GM23338 (cell line): ENCODE data around the gene PARD3. TPM values are rescaled to one million over a fixed set of nuclear protein-coding genes. Genes with fewer than 3 reads are reported as not detected.

ENCODE experiments used
- ATAC-seq: fragments of 200-7000 bp; cut with Tn5 transposase; 3 replicates; pipeline ENCODE4 v1.9.1; 2020
- DNase-seq: peaks from one replicate; pipeline ENCODE4 v3.0.0-alpha.2; 2015; ENCODE audit warnings: low spot score
- H2AFZ ChIP-seq: fragments of 200-600 bp; sonication (generic); 2 replicates; pipeline ENCODE4 v1.8.0; 2016; ENCODE audit warnings: antibody characterized with exemption, mild to moderate bottlenecking, moderate library complexity
- H3F3A ChIP-seq: fragments of 200-600 bp; sonication (generic); replicated peaks from 2 replicates; pipeline ENCODE4 v1.8.0; 2017; ENCODE audit warnings: antibody characterized with exemption, mixed run types, low read depth
- H3K27ac ChIP-seq: fragments of 200-600 bp; sonication (generic); 2 replicates; pipeline ENCODE4 v1.6.1; 2016; ENCODE audit warnings: low read depth
- H3K27me3 ChIP-seq: fragments of 200-600 bp; sonication (generic); 2 replicates; pipeline ENCODE4 v1.8.0; 2016; ENCODE audit warnings: mild to moderate bottlenecking, mixed run types, moderate library complexity; ENCODE audit not compliant: insufficient read depth
- H3K36me3 ChIP-seq: fragments of 200-600 bp; sonication (generic); 2 replicates; pipeline ENCODE4 v1.8.0; 2016; ENCODE audit warnings: mild to moderate bottlenecking; ENCODE audit not compliant: insufficient read depth
- H3K4me1 ChIP-seq: fragments of 200-600 bp; sonication (generic); 2 replicates; pipeline ENCODE4 v1.8.0; 2016; ENCODE audit warnings: mild to moderate bottlenecking, moderate library complexity; ENCODE audit not compliant: insufficient read depth
- H3K4me2 ChIP-seq: fragments of 200-600 bp; sonication (generic); 2 replicates; pipeline ENCODE4 v1.7.1; 2017; ENCODE audit warnings: mixed run types
- H3K4me3 ChIP-seq: fragments of 200-600 bp; sonication (generic); 2 replicates; pipeline ENCODE4 v1.6.1; 2016; ENCODE audit warnings: mixed run types
- H3K79me2 ChIP-seq: fragments of 200-600 bp; sonication (generic); replicated peaks from 2 replicates; pipeline ENCODE4 v1.8.0; 2017; ENCODE audit warnings: mild to moderate bottlenecking; ENCODE audit not compliant: insufficient read depth
- H3K9me2 ChIP-seq: fragments of 200-600 bp; sonication (generic); 2 replicates; pipeline ENCODE4 v1.8.0; 2017; ENCODE audit not compliant: insufficient read depth
- H4K20me1 ChIP-seq: fragments of 200-600 bp; sonication (generic); replicated peaks from 2 replicates; pipeline ENCODE4 v1.8.0; 2017; ENCODE audit warnings: mild to moderate bottlenecking; ENCODE audit not compliant: insufficient read depth
- H3K27ac Mint-ChIP-seq: 2 replicates; pipeline ENCODE4 v1.8.0; 2020; ENCODE audit warnings: inconsistent platforms, mild to moderate bottlenecking, moderate library complexity, mixed read lengths
- H3K27me3 Mint-ChIP-seq: 3 replicates; pipeline ENCODE4 v1.8.0; 2022; ENCODE audit warnings: low read depth, mild to moderate bottlenecking, moderate library complexity, mixed read lengths, inconsistent platforms; ENCODE audit not compliant: insufficient read depth, poor library complexity
- H3K36me3 Mint-ChIP-seq: 3 replicates; pipeline ENCODE4 v1.8.0; 2021; ENCODE audit warnings: low read depth, mild to moderate bottlenecking, inconsistent platforms, moderate library complexity, mixed read lengths
- H3K4me1 Mint-ChIP-seq: 3 replicates; pipeline ENCODE4 v1.8.0; 2020; ENCODE audit warnings: mild to moderate bottlenecking, inconsistent platforms, mixed read lengths
- H3K4me3 Mint-ChIP-seq: 3 replicates; pipeline ENCODE4 v1.8.0; 2021; ENCODE audit warnings: moderate library complexity, mild to moderate bottlenecking, inconsistent platforms, mixed read lengths
- H3K9me3 Mint-ChIP-seq: 3 replicates; pipeline ENCODE4 v1.8.0; 2020; ENCODE audit warnings: moderate library complexity, mild to moderate bottlenecking, inconsistent platforms, mixed read lengths
- CREB1 ChIP-seq: fragments of 250-450 bp; sonication (Bioruptor Pico); IDR thresholded peaks from 2 replicates; pipeline ENCODE4 v1.5.0; 2020; ENCODE audit warnings: low read depth, mild to moderate bottlenecking, moderate library complexity
- EZH2 ChIP-seq: fragments of 200-600 bp; sonication (generic); IDR thresholded peaks from one replicate; pipeline ENCODE4 v1.8.0; 2017; ENCODE audit warnings: antibody characterized with exemption, mild to moderate bottlenecking, low read depth; ENCODE audit not compliant: unreplicated experiment
- EZH2phosphoT487 ChIP-seq: fragments of 200-600 bp; sonication (generic); IDR thresholded peaks from one replicate; pipeline ENCODE4 v1.8.1; 2018; ENCODE audit warnings: antibody characterized with exemption; ENCODE audit not compliant: unreplicated experiment
- JUNB ChIP-seq: IDR thresholded peaks from one replicate; pipeline ENCODE4 v1.6.1; 2016; ENCODE audit warnings: antibody characterized with exemption; ENCODE audit not compliant: unreplicated experiment
- NANOG ChIP-seq: IDR thresholded peaks from 2 replicates; pipeline ENCODE4 v1.6.1; 2016; ENCODE audit warnings: antibody characterized with exemption, borderline replicate concordance
- POLR2AphosphoS5 ChIP-seq: IDR thresholded peaks from 2 replicates; pipeline ENCODE4 v1.6.1; 2016; ENCODE audit warnings: antibody characterized with exemption, low read depth
- STAT1 ChIP-seq: IDR thresholded peaks from one replicate; pipeline ENCODE4 v1.6.1; 2016; ENCODE audit warnings: antibody characterized with exemption; ENCODE audit not compliant: unreplicated experiment
- ZNF331 ChIP-seq: fragments of 250-450 bp; sonication (Bioruptor Pico); IDR thresholded peaks from 2 replicates; pipeline ENCODE4 v1.5.0; 2020; ENCODE audit warnings: low read depth, mild to moderate bottlenecking, moderate library complexity
- polyA plus RNA-seq: library from polyadenylated mRNA; unstranded; fragments of >200 nt; fragmentation: Nextera tagmentation; extraction: Ambion mirVana; gene quantifications from 2 replicates; pipeline ENCODE4 v1.2.1, GENCODE V29; 2016
- total RNA-seq: library from RNA; depleted of rRNA; stranded (reverse); fragments of >200 nt; shearing (Covaris generic); gene quantifications from 2 replicates; pipeline ENCODE4 v1.2.3, GENCODE V29; 2014
- TF ChIP-seq, protein P1 (sequence below): fragments of 250-450 bp; sonication (Bioruptor Pico); IDR thresholded peaks from 2 replicates; pipeline ENCODE4 v1.5.0; 2020; ENCODE audit warnings: mild to moderate bottlenecking, moderate library complexity
- TF ChIP-seq, protein P2 (sequence below), 2 experiments: fragments of 200-600 bp in 1 of 2; sonication (generic) in 1 of 2; conservative IDR thresholded peaks; 2 replicates each; pipeline versions ENCODE4 v1.5.1 to v1.6.1; 2016 to 2017; ENCODE audit warnings: antibody characterized with exemption in 2 of 2, low read depth in 2 of 2, mild to moderate bottlenecking in 2 of 2, moderate library complexity in 1 of 2
- TF ChIP-seq, protein P3 (sequence below): IDR thresholded peaks from 2 replicates; pipeline ENCODE4 v1.6.1; 2016; ENCODE audit warnings: antibody characterized with exemption
- TF ChIP-seq, protein P4 (sequence below): IDR thresholded peaks from one replicate; pipeline ENCODE4 v1.6.1; 2018; ENCODE audit warnings: antibody characterized with exemption; ENCODE audit not compliant: unreplicated experiment

PARD3 gene
- total and polyA plus RNA-seq, 2 experiments from 2014 or later: 30.2 to 51.4 TPM

DNA sequence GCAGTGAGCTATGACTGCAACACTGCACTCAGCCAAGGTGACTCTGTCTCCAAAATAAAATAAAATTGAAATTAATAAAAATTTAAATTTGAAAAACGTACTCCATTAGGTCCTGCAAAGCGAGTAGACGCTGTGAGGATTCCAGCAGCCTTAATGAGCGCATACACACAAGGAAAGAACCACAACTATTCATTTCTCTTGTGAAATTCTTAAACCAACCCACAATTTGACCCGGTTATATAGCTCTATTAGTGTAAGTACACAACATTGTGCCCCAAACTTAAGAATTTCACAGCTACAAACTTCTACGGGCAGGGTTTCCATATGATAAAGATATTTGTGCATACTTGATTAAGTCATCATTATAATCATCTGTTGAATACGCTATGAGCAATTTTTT is 84.4 kb downstream of the PARD3 start (continued):
- TF ChIP-seq, protein P1, sequence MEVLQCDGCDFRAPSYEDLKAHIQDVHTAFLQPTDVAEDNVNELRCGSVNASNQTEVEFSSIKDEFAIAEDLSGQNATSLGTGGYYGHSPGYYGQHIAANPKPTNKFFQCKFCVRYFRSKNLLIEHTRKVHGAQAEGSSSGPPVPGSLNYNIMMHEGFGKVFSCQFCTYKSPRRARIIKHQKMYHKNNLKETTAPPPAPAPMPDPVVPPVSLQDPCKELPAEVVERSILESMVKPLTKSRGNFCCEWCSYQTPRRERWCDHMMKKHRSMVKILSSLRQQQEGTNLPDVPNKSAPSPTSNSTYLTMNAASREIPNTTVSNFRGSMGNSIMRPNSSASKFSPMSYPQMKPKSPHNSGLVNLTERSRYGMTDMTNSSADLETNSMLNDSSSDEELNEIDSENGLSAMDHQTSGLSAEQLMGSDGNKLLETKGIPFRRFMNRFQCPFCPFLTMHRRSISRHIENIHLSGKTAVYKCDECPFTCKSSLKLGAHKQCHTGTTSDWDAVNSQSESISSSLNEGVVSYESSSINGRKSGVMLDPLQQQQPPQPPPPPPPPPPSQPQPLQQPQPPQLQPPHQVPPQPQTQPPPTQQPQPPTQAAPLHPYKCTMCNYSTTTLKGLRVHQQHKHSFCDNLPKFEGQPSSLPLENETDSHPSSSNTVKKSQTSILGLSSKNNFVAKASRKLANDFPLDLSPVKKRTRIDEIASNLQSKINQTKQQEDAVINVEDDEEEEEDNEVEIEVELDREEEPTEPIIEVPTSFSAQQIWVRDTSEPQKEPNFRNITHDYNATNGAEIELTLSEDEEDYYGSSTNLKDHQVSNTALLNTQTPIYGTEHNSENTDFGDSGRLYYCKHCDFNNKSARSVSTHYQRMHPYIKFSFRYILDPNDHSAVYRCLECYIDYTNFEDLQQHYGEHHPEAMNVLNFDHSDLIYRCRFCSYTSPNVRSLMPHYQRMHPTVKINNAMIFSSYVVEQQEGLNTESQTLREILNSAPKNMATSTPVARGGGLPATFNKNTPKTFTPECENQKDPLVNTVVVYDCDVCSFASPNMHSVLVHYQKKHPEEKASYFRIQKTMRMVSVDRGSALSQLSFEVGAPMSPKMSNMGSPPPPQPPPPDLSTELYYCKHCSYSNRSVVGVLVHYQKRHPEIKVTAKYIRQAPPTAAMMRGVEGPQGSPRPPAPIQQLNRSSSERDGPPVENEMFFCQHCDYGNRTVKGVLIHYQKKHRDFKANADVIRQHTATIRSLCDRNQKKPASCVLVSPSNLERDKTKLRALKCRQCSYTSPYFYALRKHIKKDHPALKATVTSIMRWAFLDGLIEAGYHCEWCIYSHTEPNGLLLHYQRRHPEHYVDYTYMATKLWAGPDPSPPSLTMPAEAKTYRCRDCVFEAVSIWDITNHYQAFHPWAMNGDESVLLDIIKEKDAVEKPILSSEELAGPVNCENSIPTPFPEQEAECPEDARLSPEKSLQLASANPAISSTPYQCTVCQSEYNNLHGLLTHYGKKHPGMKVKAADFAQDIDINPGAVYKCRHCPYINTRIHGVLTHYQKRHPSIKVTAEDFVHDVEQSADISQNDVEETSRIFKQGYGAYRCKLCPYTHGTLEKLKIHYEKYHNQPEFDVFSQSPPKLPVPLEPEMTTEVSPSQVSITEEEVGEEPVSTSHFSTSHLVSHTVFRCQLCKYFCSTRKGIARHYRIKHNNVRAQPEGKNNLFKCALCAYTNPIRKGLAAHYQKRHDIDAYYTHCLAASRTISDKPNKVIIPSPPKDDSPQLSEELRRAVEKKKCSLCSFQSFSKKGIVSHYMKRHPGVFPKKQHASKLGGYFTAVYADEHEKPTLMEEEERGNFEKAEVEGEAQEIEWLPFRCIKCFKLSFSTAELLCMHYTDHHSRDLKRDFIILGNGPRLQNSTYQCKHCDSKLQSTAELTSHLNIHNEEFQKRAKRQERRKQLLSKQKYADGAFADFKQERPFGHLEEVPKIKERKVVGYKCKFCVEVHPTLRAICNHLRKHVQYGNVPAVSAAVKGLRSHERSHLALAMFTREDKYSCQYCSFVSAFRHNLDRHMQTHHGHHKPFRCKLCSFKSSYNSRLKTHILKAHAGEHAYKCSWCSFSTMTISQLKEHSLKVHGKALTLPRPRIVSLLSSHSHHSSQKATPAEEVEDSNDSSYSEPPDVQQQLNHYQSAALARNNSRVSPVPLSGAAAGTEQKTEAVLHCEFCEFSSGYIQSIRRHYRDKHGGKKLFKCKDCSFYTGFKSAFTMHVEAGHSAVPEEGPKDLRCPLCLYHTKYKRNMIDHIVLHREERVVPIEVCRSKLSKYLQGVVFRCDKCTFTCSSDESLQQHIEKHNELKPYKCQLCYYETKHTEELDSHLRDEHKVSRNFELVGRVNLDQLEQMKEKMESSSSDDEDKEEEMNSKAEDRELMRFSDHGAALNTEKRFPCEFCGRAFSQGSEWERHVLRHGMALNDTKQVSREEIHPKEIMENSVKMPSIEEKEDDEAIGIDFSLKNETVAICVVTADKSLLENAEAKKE: no peak
- TF ChIP-seq CREB1 (CRISPR knock-in tag) (no peak), ZNF331 (no peak), NANOG (no peak), STAT1 (no peak)
- TF ChIP-seq, protein P2, sequence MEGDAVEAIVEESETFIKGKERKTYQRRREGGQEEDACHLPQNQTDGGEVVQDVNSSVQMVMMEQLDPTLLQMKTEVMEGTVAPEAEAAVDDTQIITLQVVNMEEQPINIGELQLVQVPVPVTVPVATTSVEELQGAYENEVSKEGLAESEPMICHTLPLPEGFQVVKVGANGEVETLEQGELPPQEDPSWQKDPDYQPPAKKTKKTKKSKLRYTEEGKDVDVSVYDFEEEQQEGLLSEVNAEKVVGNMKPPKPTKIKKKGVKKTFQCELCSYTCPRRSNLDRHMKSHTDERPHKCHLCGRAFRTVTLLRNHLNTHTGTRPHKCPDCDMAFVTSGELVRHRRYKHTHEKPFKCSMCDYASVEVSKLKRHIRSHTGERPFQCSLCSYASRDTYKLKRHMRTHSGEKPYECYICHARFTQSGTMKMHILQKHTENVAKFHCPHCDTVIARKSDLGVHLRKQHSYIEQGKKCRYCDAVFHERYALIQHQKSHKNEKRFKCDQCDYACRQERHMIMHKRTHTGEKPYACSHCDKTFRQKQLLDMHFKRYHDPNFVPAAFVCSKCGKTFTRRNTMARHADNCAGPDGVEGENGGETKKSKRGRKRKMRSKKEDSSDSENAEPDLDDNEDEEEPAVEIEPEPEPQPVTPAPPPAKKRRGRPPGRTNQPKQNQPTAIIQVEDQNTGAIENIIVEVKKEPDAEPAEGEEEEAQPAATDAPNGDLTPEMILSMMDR (conservative IDR thresholded peaks at IDR 0.05; ENCODE audit: low read depth in 2 of 2): no peak

DNA sequence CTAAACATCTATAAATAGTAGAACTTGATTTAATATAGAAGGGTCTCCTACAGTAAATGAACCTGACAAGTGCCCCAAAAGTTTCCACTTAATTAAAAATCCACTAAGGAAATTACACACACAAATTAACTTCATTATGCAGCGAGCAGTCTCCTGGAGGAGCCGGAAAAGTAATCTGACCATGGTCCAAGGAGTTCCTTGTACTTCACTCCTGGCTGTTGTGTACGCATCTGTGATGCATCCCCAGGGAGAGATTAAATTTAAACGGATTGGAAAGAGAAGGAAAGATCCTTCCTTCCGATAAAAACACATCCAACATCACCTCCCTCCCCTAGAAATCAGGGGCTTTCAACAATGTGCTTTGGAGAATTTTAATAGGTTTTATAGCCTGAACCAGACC is 85.5 kb downstream of the PARD3 start:
- Mint-ChIP-seq H3K4me3 (no peak overlapping the region), H3K27ac (no peak overlapping the region), H3K36me3 (no peaks in the 10 kb centered on the region), H3K9me3 (no peaks in the 10 kb centered on the region), H3K27me3 (peaks cover 7% of the 10 kb centered on the region), H3K4me1 (peaks cover 28% of the 10 kb centered on the region)
- peaks cover 95% of the 10 kb centered on the region for H3K79me2 ChIP-seq
- H3K27ac ChIP-seq: no peak overlapping the region
- H4K20me1 ChIP-seq: peaks cover 7% of the 10 kb centered on the region
- no peak overlapping the region for H2AFZ ChIP-seq
- no peaks in the 10 kb centered on the region for H3F3A ChIP-seq
- no peaks in the 10 kb centered on the region for H3K9me2 ChIP-seq
- H3K4me1 ChIP-seq: peaks cover 3% of the 10 kb centered on the region; the same call in 1 of the 2 replicates
- ATAC-seq: no peak
- no peak for DNase-seq
- no peaks in the 10 kb centered on the region for H3K27me3 ChIP-seq
- H3K36me3 ChIP-seq: no peaks in the 10 kb centered on the region
- no peak overlapping the region for H3K4me2 ChIP-seq
- no peak overlapping the region for H3K4me3 ChIP-seq
- TF ChIP-seq, protein P3, sequence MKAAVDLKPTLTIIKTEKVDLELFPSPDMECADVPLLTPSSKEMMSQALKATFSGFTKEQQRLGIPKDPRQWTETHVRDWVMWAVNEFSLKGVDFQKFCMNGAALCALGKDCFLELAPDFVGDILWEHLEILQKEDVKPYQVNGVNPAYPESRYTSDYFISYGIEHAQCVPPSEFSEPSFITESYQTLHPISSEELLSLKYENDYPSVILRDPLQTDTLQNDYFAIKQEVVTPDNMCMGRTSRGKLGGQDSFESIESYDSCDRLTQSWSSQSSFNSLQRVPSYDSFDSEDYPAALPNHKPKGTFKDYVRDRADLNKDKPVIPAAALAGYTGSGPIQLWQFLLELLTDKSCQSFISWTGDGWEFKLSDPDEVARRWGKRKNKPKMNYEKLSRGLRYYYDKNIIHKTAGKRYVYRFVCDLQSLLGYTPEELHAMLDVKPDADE: no peak
- TF ChIP-seq ZNF331 (no peak), EZH2phosphoT487 (no peak), JUNB (no peak), POLR2AphosphoS5 (no peak), STAT1 (no peak), EZH2 (no peak)
- TF ChIP-seq, protein P4, sequence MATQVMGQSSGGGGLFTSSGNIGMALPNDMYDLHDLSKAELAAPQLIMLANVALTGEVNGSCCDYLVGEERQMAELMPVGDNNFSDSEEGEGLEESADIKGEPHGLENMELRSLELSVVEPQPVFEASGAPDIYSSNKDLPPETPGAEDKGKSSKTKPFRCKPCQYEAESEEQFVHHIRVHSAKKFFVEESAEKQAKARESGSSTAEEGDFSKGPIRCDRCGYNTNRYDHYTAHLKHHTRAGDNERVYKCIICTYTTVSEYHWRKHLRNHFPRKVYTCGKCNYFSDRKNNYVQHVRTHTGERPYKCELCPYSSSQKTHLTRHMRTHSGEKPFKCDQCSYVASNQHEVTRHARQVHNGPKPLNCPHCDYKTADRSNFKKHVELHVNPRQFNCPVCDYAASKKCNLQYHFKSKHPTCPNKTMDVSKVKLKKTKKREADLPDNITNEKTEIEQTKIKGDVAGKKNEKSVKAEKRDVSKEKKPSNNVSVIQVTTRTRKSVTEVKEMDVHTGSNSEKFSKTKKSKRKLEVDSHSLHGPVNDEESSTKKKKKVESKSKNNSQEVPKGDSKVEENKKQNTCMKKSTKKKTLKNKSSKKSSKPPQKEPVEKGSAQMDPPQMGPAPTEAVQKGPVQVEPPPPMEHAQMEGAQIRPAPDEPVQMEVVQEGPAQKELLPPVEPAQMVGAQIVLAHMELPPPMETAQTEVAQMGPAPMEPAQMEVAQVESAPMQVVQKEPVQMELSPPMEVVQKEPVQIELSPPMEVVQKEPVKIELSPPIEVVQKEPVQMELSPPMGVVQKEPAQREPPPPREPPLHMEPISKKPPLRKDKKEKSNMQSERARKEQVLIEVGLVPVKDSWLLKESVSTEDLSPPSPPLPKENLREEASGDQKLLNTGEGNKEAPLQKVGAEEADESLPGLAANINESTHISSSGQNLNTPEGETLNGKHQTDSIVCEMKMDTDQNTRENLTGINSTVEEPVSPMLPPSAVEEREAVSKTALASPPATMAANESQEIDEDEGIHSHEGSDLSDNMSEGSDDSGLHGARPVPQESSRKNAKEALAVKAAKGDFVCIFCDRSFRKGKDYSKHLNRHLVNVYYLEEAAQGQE: no peak
